H1 (cell line): ENCODE measurements around the gene RYR3. TPM values are rescaled to one million over a fixed set of nuclear protein-coding genes. Genes with fewer than 3 reads are reported as not detected.

Experiments
- ASH2L ChIP-seq: fragments of 200-600, 300-600 bp; sonication (generic); IDR thresholded peaks from one replicate; pipeline ENCODE4 v1.7.1; 2017; ENCODE audit warnings: low read length
- CHD1 ChIP-seq: IDR thresholded peaks from 2 replicates; pipeline ENCODE4 v1.6.1; 2012; ENCODE audit warnings: low read depth, low read length, improper control_type of control experiment
- CHD2 ChIP-seq: IDR thresholded peaks from 2 replicates; pipeline ENCODE4 v1.6.1; 2012; ENCODE audit warnings: low read length, improper control_type of control experiment
- CHD7 ChIP-seq: fragments of 300-600 bp; sonication (generic); IDR thresholded peaks from 2 replicates; pipeline ENCODE4 v1.7.1; 2012; ENCODE audit warnings: low read length, moderate library complexity, mild to moderate bottlenecking, inconsistent platforms; ENCODE audit not compliant: insufficient replicate concordance
- FOSL1 ChIP-seq: IDR thresholded peaks from 2 replicates; pipeline ENCODE4 v1.6.1; 2011; ENCODE audit warnings: mild to moderate bottlenecking, low read depth, low read length, moderate library complexity; ENCODE audit not compliant: insufficient read depth
- JUN ChIP-seq: IDR thresholded peaks from 2 replicates; pipeline ENCODE4 v1.6.1; 2011; ENCODE audit warnings: low read depth, mild to moderate bottlenecking, improper control_type of control experiment, low read length
- KDM1A ChIP-seq: fragments of 200-600, 300-600 bp; sonication (generic); IDR thresholded peaks from 2 replicates; pipeline ENCODE4 v1.7.1; 2016; ENCODE audit warnings: mild to moderate bottlenecking, low read length, borderline replicate concordance
- NRF1 ChIP-seq: IDR thresholded peaks from 2 replicates; pipeline ENCODE4 v1.6.1; 2011; ENCODE audit warnings: mild to moderate bottlenecking, low read depth, low read length, improper control_type of control experiment
- RXRA ChIP-seq: IDR thresholded peaks from 2 replicates; pipeline ENCODE4 v1.6.1; 2011; ENCODE audit warnings: low read depth, mild to moderate bottlenecking, low read length, moderate library complexity; ENCODE audit not compliant: insufficient read depth
- SIN3A ChIP-seq, 2 experiments: IDR thresholded peaks in 1 of 2; conservative IDR thresholded peaks in 1 of 2; 2 replicates each; pipeline ENCODE4 v1.6.1; 2011 to 2012; ENCODE audit warnings: low read length in 2 of 2, improper control_type of control experiment in 1 of 2, low read depth in 1 of 2, mild to moderate bottlenecking in 1 of 2
- SP2 ChIP-seq: IDR thresholded peaks from 2 replicates; pipeline ENCODE4 v1.6.1; 2012; ENCODE audit warnings: mild to moderate bottlenecking, low read length, inconsistent platforms
- TAF7 ChIP-seq: optimal IDR thresholded peaks from 2 replicates; pipeline ENCODE3; 2011; ENCODE audit warnings: low read depth, mild to moderate bottlenecking, inconsistent platforms, low read length, moderate library complexity, borderline replicate concordance
- TEAD4 ChIP-seq: IDR thresholded peaks from 2 replicates; pipeline ENCODE4 v1.6.1; 2012; ENCODE audit warnings: low read depth, low read length, inconsistent platforms, mixed read lengths
- polyA plus RNA-seq, 7 experiments: library from polyadenylated mRNA; depleted of rRNA in 3 of 7; stranded (reverse) in 5 of 7; unstranded in 2 of 7; fragments of >200 nt in 5 of 7; fragments of 200-250 nt in 2 of 7; gene quantifications; 1 replicate in 5 of 7; 2 replicates in 1 of 7; 4 replicates in 1 of 7; pipeline versions ENCODE4 v1.2.1 to v1.2.3, GENCODE V29; 2011 to 2013; ENCODE audit warnings: missing spikeins in 2 of 7, mixed read lengths in 2 of 7
- total RNA-seq: library from RNA; stranded (reverse); fragmentation: NEBNext Ultra II Directional; extraction: Animal tissue kit (Norgen Biotek cat#: 25700); gene quantifications from 2 replicates; pipeline ENCODE4 v1.2.1, GENCODE V29; 2021

The RYR3 gene
- total and polyA plus RNA-seq, 2 of the 8 experiments (the other 6 are each of a cell fraction or from before 2014, with no cell fraction given) = 0.33 to 3.4 TPM

DNA sequence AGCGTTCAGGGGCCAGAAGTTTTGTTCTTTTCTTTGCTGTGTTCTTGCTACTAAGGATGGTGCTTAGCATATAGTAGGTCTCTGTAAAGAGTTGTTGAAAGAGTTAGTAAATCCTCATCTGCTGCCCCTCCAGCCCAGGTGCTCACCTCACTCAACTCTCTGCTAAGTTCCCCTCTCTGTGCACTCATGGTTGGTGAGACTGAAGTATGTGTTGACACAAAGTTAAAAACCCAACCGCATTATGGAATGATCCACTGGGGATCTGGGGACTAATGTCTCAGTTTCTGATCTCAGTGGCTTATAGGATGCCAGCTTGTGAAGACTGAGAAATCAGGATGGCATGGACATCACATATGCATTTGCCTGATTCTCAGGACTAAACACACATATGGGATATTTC, 13.8 kb downstream of the RYR3 start (continued):
- TF ChIP-seq CHD7 (no peak), KDM1A (no peak), NRF1 (no peak), JUN (no peak), SIN3A (conservative IDR thresholded peaks at IDR 0.05 in 1 of 2, IDR thresholded peaks at IDR 0.05 in 1 of 2; ENCODE audit: low read depth in 1 of 2, low read length in 2 of 2) (no peak), ASH2L (no peak), CHD2 (no peak), TEAD4 (no peak), SP2 (no peak), TAF7 (no peak), RXRA (no peak), CHD1 (no peak), FOSL1 (no peak)
